ENCODE measurements around the gene SLC6A5.

GRCh38 chr11:20555783-20556182 is 43.6 kb upstream of the SLC6A5 start:
- no peak for TF ChIP-seq CTCF (IDR thresholded peaks at IDR 0.05 in 2 of 3, conservative IDR thresholded peaks at IDR 0.05 in 1 of 3; ENCODE audit: control insufficient read depth in 2 of 3, extremely low read depth in 1 of 3, insufficient read depth in 1 of 3, low read depth in 3 of 3, low read length in 3 of 3)
- TF ChIP-seq ATF2 (IDR thresholded peaks at IDR 0.05; ENCODE audit: low read length) = no peak
- no peak for TF ChIP-seq RFX5 (IDR thresholded peaks at IDR 0.05; ENCODE audit: low read depth, low read length)
- TF ChIP-seq NFIC (IDR thresholded peaks at IDR 0.05; ENCODE audit: low read depth, low read length) = no peak
- TF ChIP-seq TAF1 (IDR thresholded peaks at IDR 0.05; ENCODE audit: borderline replicate concordance, low read depth, low read length) = no peak
- no peak for TF ChIP-seq MAX (IDR thresholded peaks at IDR 0.05; ENCODE audit: low read depth, low read length)
- no peak for TF ChIP-seq E2F8 (IDR thresholded peaks at IDR 0.05; ENCODE audit: low read depth, partially characterized antibody)
- TF ChIP-seq TARDBP (IDR thresholded peaks at IDR 0.05; ENCODE audit: borderline replicate concordance) = no peak
- no peak for TF ChIP-seq NRF1 (conservative IDR thresholded peaks at IDR 0.05; ENCODE audit: low read depth, low read length)
- no peak for TF ChIP-seq BCL3 (IDR thresholded peaks at IDR 0.05; ENCODE audit: borderline replicate concordance, insufficient read depth, low read depth, low read length, poor library complexity, severe bottlenecking)
- no peak for TF ChIP-seq CHD2 (IDR thresholded peaks at IDR 0.05; ENCODE audit: borderline replicate concordance, low read depth, low read length)

Data from GM12878 (cell line).